ENCODE results near the gene MIR17HG. TPM values are rescaled to one million over a fixed set of nuclear protein-coding genes. Genes with fewer than 3 reads are reported as not detected.
"Not testable (repeated sequence)": the region's sequence is repeated elsewhere in the genome, so short reads cannot be mapped to it uniquely, and the experiment has no call there.

The MIR17HG gene
- total RNA-seq, 1 donor from 2014 or later = 0.82 TPM

DNA sequence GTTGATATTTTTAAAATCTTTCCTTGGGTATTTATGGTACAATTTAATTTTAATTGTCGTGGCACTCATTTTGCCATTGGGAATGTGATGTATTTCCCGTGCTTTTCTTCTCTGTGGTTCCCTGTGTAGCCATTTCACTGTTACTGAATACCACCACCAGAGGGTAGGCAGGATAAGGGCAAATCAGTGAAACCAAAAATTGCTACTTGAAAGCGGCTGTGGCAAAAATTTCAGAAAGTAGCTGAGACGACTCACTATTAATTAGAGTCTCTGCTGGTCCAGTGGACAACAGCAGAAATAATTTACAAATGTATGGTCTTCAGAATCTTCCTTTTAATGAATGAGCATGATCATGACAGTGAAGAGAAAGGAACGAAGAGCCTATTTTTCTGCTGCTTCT lies 34.4 kb upstream of the MIR17HG start:
- Mint-ChIP-seq H3K27me3 (ENCODE audit: low read depth) (no peaks in the 10 kb centered on the region), H3K36me3 (ENCODE audit: low read depth) (no peaks in the 10 kb centered on the region), H3K9me3 (ENCODE audit: low read depth) (no peaks in the 10 kb centered on the region), H3K27ac (ENCODE audit: unreplicated experiment) (no peak overlapping the region), H3K4me1 (ENCODE audit: low read depth) (no peaks in the 10 kb centered on the region), H3K4me3 (ENCODE audit: unreplicated experiment) (no peak overlapping the region)
- no peak for DNase-seq (ENCODE audit: low spot score)
- TF ChIP-seq, protein P1, sequence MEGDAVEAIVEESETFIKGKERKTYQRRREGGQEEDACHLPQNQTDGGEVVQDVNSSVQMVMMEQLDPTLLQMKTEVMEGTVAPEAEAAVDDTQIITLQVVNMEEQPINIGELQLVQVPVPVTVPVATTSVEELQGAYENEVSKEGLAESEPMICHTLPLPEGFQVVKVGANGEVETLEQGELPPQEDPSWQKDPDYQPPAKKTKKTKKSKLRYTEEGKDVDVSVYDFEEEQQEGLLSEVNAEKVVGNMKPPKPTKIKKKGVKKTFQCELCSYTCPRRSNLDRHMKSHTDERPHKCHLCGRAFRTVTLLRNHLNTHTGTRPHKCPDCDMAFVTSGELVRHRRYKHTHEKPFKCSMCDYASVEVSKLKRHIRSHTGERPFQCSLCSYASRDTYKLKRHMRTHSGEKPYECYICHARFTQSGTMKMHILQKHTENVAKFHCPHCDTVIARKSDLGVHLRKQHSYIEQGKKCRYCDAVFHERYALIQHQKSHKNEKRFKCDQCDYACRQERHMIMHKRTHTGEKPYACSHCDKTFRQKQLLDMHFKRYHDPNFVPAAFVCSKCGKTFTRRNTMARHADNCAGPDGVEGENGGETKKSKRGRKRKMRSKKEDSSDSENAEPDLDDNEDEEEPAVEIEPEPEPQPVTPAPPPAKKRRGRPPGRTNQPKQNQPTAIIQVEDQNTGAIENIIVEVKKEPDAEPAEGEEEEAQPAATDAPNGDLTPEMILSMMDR (IDR thresholded peaks at IDR 0.05) = peak; percentile 77

DNA sequence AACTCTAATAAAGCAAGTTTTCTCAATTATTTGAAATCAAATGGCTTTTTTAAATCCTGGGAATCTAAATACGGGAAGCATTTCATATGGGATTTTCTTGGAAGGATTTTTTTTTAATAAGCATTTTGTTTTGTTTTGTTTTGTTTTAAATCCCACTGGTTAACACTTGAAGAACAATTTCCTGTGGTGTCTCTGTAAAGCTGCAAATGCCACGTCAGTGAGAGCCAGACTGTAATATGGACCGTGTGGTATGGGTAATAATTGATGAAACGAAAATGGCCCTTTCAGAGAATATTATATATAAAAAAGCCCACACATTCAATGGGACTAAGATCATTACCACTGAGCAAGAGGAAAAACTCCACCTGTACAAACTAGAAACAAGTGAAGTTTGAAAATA lies 33.9 kb upstream of the MIR17HG start:
- TF ChIP-seq, protein P1 (IDR thresholded peaks at IDR 0.05) = no peak
- H3K27me3 Mint-ChIP-seq (ENCODE audit: low read depth) = no peaks in the 10 kb centered on the region

DNA sequence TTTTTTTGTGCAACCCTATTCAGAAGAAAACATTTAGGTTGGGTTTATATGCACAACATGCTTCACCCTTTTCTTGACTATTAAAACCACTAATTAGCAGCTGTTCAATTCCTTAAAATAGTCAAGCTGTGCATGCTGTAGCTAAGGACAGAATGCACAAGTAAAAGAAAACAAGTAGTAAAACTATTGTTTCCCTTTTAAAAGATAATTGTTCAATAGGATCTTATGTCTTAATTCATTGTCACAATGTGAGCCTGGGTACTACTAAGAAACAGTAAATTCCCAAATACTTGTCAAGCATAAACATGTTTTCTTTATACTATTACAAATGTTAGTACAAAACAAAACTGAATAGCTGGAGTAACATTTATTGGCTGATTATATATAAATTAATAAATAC lies 32.6 kb upstream of the MIR17HG start:
- no peak for DNase-seq (ENCODE audit: low spot score)
- TF ChIP-seq, protein P1 (IDR thresholded peaks at IDR 0.05) = no peak
- H3K4me3 Mint-ChIP-seq (ENCODE audit: unreplicated experiment) = no peak overlapping the region
- no peaks in the 10 kb centered on the region for H3K4me1 Mint-ChIP-seq (ENCODE audit: low read depth)
- no peaks in the 10 kb centered on the region for H3K9me3 Mint-ChIP-seq (ENCODE audit: low read depth)
- no peaks in the 10 kb centered on the region for H3K36me3 Mint-ChIP-seq (ENCODE audit: low read depth)
- no peaks in the 10 kb centered on the region for H3K27me3 Mint-ChIP-seq (ENCODE audit: low read depth)
- H3K27ac Mint-ChIP-seq (ENCODE audit: unreplicated experiment) = no peak overlapping the region

More for the DNA sequence above, 33.9 kb upstream of the MIR17HG start:
- DNase-seq (ENCODE audit: low spot score) = no peak
- Mint-ChIP-seq H3K4me1 (ENCODE audit: low read depth) (no peaks in the 10 kb centered on the region), H3K27ac (ENCODE audit: unreplicated experiment) (no peak overlapping the region), H3K9me3 (ENCODE audit: low read depth) (no peaks in the 10 kb centered on the region), H3K4me3 (ENCODE audit: unreplicated experiment) (no peak overlapping the region), H3K36me3 (ENCODE audit: low read depth) (no peaks in the 10 kb centered on the region)

DNA sequence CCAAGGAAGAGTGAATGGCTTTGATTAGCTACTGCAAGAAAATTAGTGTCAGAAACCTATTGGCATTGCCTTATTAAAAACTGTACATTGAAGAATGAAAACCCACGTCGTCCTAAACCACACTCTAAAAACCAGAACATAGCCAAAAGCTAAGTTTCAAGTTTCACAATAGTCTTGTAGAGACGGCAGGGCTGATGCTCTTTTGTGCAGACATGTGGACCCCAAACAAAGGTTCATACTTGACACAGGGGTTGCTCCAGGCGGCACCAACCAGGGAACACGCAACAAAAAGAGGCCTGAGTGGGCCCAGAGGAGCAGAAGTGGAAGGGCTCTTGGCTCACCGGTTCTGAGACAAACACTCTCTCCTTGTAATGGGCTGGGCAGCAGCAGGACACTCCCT lies 28.6 kb upstream of the MIR17HG start:
- no peak overlapping the region for H3K4me3 Mint-ChIP-seq (ENCODE audit: unreplicated experiment)
- no peaks in the 10 kb centered on the region for H3K36me3 Mint-ChIP-seq (ENCODE audit: low read depth)
- H3K9me3 Mint-ChIP-seq (ENCODE audit: low read depth) = no peaks in the 10 kb centered on the region
- no peak overlapping the region for H3K27ac Mint-ChIP-seq (ENCODE audit: unreplicated experiment)
- no peaks in the 10 kb centered on the region for H3K4me1 Mint-ChIP-seq (ENCODE audit: low read depth)
- DNase-seq (ENCODE audit: low spot score) = no peak
- peaks cover 5% of the 10 kb centered on the region for H3K27me3 Mint-ChIP-seq (ENCODE audit: low read depth)
- TF ChIP-seq, protein P1 (IDR thresholded peaks at IDR 0.05) = no peak

DNA sequence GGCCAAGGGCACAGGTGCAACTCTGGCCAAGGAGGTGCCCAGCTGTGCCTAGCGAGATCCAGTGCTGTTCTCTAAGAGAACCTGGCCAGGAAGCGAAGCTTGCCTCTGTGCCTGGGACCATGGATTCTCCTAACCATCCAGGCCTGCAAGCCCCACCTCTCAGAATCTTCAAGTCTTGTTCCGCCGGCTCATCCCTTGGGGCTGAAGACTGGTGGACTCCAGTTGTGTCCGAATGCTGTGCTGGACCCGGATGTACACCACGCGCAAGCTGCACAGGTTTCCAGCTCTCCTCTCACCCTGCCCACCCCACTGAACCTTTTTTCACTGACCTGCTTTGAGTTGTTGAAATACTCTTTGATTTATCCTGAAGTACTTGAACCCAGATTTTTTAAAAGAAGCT lies 27.5 kb upstream of the MIR17HG start:
- no peak overlapping the region for H3K4me3 Mint-ChIP-seq (ENCODE audit: unreplicated experiment)
- no peak overlapping the region for H3K27ac Mint-ChIP-seq (ENCODE audit: unreplicated experiment)
- H3K36me3 Mint-ChIP-seq (ENCODE audit: low read depth) = no peaks in the 10 kb centered on the region
- no peaks in the 10 kb centered on the region for H3K4me1 Mint-ChIP-seq (ENCODE audit: low read depth)
- no peak for DNase-seq (ENCODE audit: low spot score)
- peaks cover 5% of the 10 kb centered on the region for H3K27me3 Mint-ChIP-seq (ENCODE audit: low read depth)
- no peaks in the 10 kb centered on the region for H3K9me3 Mint-ChIP-seq (ENCODE audit: low read depth)
- TF ChIP-seq, protein P1 (IDR thresholded peaks at IDR 0.05) = no peak

DNA sequence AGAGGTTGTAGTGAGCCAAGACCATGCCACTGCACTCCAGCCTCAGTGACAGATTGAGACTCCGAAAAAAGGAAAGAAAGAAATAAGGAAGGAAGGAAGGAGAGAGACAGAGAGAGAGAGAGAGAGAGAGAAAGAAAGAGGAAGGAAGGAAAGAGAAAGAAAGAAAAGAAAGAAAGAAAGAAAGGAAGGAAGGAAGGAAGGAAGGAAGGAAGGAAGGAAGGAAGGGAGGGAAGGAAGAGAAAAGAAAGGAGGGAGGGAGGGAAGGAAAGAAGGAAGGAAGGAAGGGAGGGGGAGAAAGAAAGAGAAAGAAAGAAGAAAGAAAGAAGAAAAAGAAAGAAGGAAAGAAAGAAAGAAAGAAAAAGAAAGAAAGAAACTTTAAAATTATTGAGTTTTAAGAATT lies 26.5 kb upstream of the MIR17HG start:
- not testable (repeated sequence) for H3K4me1 Mint-ChIP-seq (ENCODE audit: low read depth); H3K9me3 Mint-ChIP-seq (ENCODE audit: low read depth); H3K27me3 Mint-ChIP-seq (ENCODE audit: low read depth); DNase-seq (ENCODE audit: low spot score); H3K4me3 Mint-ChIP-seq (ENCODE audit: unreplicated experiment); H3K27ac Mint-ChIP-seq (ENCODE audit: unreplicated experiment); H3K36me3 Mint-ChIP-seq (ENCODE audit: low read depth)
